GM18873 (cell line): Measurements from ENCODE around the gene LMO1.

Experiments
- ATAC-seq: cut with Tn5 transposase; IDR thresholded peaks from one replicate; pipeline ENCODE4 v1.9.1; 2021; ENCODE audit warnings: mild to moderate bottlenecking, moderate library complexity, moderate number of reproducible peaks; ENCODE audit not compliant: unreplicated experiment, low FRiP score

The LMO1 gene

DNA sequence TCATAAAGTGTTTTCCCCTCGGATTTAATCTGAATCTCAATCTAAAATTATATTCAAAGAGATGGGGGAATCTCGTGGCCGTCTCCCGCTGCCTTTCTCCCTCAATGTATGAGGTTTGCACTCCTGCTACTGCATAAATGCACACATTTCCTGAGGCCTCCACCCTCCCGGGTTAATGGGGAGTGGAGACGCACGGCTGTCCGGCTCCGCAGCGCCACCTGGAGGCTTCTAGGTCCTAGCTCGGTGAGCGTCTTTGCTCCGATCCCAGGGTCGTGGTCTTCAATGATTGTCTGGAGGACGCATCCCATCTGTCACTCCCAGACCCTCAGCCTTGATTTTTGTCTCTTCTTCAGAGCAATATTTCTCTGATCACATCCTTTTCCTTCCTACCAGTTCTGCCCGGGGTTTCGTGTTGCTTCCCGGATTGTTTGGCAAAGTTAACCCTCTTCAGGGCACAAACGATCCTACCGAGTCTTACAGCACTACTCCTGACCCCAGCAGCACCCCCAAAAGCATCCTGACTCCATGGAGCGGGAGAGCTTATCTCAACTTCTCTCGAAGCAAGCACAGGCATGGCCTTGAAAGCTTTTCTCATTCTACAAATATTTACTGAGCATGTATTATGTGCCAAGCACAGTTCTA, at the start of gene LMO1:
LMO1 (minus strand) TSS at position 110 of the 642 bp plus-strand sequence. CDS start 516 bp downstream, outside the sequence.
- no peak for ATAC-seq

- ATAC-seq = no peak
Observed at GRCh38 chr11:8312986-8313385, 49.3 kb upstream of the LMO1 start.

DNA sequence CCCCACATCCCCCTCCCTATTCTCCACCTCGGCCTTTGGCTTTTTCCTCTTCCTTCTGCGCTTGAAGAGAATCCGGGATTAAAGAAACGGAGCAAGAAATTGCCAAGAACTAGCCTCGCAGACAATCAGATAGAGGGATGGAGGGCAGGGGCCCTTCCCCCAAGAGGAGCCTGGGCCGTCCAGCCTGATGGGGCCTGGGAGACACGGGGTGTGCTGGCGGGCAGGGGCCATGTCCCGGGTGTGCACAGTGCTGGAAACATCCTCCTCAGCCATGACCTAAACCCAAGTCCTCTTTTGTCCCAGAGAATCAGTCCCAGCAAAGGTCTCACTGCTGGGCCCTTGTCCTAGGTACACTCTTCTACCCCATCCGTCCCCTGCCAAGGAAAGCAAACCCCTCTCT, 47.7 kb upstream of the LMO1 start:
- no peak for ATAC-seq

DNA sequence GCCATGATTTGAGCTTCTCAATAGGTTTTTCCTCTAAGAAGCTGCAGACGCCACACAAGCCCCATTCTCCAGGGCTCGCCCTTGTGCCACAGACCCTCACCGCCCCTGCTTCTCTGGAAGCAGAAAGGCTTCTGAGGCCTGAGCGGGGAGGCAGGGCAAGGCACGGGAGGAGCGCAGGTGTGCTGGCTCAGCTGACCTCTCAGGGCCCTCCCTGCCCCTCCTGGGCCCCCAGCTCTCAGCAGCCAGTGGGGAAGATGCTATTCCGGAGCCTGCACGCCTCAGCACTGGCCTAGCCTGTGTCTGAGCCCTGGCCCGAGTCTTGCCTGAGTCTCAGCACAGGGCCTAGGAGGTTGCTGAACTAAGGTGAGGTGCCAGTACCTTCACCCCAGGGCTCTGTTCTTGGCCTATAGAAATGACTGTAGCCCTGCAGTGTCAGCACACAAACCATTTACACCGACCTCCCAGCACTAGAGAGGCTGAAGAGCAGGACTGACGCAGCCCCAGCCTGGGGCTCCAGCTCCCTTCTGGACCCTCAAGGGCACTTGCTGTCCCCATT, 47.1 kb upstream of the LMO1 start:
- no peak for ATAC-seq

- ATAC-seq = no peak
Observed at GRCh38 chr11:8309862-8310261, 46.2 kb upstream of the LMO1 start.

GRCh38 chr11:8309311-8309710, 45.6 kb upstream of the LMO1 start:
- no peak for ATAC-seq

GRCh38 chr11:8307601-8308000, 43.9 kb upstream of the LMO1 start:
- ATAC-seq = no peak

- ATAC-seq = no peak
Observed at GRCh38 chr11:8301622-8302021, 37.9 kb upstream of the LMO1 start.

DNA sequence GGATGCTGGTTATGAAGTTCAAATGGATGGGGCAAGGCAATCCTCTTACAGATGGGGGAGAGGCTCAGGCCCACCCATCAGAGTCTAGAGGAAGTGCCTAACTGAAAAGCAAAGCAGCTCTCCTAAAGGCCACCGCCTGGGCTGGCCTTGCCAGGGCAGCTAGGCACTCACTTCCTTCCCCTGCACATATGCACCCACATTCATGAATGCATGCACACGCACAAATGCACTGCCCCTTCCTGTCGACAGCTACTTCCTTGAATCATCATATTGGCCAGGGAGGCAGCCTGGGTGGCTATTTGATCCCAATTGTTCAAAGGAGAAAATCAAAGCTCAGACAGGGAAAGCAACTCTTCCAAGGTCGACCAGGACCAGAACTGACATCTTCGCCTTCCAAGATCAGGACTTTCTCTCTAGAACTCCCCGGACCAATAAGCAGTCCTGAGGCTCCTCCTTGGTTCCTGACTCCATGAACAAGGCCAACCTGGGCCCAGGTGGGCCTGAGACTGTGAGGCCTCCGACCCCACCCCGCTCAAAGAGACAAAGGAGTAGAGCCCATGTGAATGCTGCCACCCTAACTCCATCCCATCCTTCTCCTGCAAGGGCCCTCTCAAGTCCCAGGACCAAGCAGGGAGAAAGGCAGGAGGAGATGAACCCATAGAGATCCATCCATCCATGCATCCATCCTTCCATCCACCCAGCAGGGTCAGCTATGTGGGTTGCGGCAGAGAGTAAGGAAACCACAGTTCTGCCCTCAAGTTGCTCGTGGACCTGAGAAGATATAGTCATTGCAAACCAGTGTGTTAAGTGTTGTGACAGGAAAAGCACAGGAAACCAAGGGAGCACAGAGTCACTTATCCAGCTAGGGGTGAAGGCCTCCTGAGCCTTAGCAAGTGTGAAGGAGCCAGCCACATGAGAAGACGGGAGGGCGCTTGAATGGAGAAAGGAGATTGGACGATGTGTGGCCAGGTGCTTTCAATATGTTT, 35.4 kb upstream of the LMO1 start:
- no peak for ATAC-seq

GRCh38 chr11:8297781-8298440, 34.2 kb upstream of the LMO1 start:
- no peak for ATAC-seq

GRCh38 chr11:8296872-8297271, 33.2 kb upstream of the LMO1 start:
- ATAC-seq = no peak

GRCh38 chr11:8296038-8296649, 32.5 kb upstream of the LMO1 start:
- no peak for ATAC-seq

DNA sequence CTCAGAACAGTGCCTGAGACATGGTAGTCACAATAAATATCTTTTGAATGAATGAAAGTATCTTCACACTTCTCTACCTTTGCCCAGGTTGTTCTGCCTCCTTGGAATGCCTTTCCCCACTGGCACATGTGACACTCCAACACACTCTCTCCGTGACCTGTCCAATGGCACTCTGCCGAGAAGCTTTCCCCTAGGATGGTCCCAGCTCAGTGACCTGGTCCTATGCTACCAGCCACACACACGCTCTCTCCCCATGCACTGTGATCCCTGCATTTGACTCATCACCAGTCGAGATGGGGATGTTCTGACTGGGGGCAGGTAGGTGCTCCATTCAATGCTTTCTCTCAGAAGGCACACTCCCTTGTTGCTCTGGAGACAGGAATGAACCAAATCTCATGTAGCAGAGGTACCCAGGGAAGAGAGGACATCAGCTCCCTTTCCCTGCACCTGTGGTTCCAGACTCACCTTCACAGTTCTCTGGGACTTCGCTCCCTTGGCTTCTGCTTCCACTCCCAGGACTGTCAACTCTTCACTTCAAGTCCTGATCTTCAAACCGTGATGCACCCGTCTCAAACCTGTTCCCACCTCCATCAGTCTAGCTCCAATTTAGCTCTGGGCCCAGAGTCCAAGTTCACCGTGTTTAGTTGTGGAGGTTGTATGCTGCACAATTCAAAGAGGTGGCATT, 30.7 kb upstream of the LMO1 start:
- ATAC-seq = no peak

- ATAC-seq = no peak
Observed at GRCh38 chr11:8293171-8293570, 29.5 kb upstream of the LMO1 start.

GRCh38 chr11:8292351-8292750, 28.7 kb upstream of the LMO1 start:
- ATAC-seq = no peak

- ATAC-seq = no peak
Observed at GRCh38 chr11:8291421-8292350, 28.0 kb upstream of the LMO1 start.

DNA sequence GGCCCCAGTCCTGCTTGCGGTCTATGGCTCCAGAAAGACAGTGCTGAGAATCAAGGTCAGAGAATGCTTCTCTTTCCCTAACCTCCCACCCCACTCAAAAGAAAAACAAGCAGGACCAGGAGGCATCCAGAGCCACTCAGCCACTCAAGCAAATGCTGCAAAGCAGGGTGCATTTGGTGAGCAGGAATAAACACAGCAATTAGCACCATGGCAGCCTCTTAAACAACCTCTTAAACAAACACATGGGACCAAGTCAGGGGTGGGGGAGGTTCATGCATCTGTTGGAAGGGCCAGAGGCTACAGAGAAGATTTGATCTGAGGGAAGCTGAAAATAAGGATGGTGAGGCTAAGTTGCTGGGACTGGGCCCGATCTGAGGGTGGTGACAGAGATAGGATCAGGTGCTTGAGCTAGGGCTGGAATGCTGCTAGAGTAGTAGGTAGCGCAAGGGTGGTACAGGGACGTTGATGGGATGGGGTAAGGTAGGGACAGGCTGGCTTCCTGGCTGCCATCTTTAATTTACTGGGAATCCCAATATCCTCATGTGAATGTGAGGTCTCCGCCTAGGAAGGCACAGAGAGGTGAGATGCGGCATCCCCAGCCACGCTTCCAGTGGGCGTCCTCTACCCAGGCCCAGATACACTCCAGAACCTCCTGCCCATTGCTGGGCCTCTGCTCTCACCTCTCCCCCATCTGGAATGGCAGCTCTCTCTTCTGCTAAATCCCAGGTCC, 26.6 kb upstream of the LMO1 start:
- no peak for ATAC-seq

GRCh38 chr11:8289492-8289918, 25.8 kb upstream of the LMO1 start:
- no peak for ATAC-seq
